GM23248 (cell line): ENCODE results near the gene BCORL1.

ENCODE experiments used
- EZH2 ChIP-seq: fragments of 200-600 bp; sonication (generic); IDR thresholded peaks from 2 replicates; pipeline ENCODE4 v1.6.1; 2018; ENCODE audit warnings: antibody characterized with exemption, mild to moderate bottlenecking; ENCODE audit not compliant: insufficient read depth, poor library complexity, severe bottlenecking
- EZH2phosphoT487 ChIP-seq: fragments of 200-600 bp; sonication (generic); IDR thresholded peaks from 2 replicates; pipeline ENCODE4 v1.6.1; 2018; ENCODE audit warnings: antibody characterized with exemption, moderate library complexity, mild to moderate bottlenecking, low read depth; ENCODE audit not compliant: insufficient read depth

DNA sequence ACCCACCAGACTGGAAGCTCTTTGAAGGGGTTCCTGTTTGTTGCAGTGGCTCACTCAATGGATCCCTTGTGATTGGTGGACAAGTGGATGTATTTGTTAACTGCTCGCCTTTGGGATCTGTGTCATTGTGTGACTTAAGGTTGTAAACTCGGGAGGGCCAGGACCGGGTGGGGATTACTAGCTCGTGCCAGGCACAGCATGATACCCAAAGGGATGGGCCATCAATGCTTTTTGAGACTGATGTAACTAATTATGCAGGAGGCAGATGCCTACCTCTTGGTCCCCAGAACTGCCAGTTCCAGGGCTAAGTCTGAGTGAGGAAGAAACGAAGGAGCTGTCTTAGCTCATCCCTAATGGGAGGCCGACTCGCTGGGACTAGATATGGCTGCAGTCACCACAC lies 48.7 kb upstream of the BCORL1 start:
- no peak for TF ChIP-seq EZH2phosphoT487
- TF ChIP-seq EZH2, result no peak
